Placental pericyte (primary cell): ENCODE data around the gene TIMM21. TPM values are rescaled to one million over a fixed set of nuclear protein-coding genes. Genes with fewer than 3 reads are reported as not detected.

Experiments used
- total RNA-seq: library from RNA; depleted of rRNA; stranded (reverse); fragments of >200 nt; gene quantifications from 2 replicates; pipeline ENCODE4 v1.2.3, GENCODE V29; 2012

TIMM21 gene
- total RNA-seq = 13.6 and 37.2 TPM in 2 replicates

DNA sequence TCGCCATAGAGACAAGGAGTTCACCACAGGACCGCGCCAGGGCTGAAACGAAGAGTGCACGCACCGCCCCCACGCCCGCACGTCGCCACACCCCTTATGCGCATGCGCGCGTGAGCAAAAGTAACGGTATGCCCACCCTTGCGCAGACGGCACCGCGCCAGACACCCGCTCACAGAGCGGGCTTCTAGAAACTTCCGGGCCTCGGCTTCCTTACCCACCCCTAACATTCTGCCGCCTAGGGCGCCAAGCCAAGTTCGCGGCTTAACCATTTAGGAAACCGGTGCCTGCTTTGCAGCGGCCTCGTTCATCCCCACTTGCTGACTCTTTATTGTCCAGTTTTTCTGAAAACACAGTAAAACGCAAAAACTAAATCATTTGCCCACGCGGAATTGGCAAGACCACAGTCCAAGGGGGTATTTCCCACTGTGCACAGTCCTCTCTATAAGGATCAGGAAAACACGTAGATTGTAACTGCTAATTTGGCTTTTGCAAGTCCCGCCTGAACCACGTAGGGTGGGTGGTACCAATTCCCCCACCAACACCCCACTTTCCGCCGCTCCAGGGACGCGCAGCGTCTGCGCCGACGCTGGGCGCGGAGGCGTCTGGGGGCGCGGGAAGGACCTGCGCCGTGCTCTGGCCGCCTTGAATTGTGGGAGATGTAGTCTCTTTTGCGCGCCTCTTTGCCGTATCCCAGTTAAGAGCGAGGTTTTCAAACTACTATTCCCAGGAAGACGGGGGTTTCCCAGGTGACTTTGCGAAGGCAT, at the start of gene TIMM21, which contains the start of gene FBXO15:
Gene TIMM21 (plus strand): TSS at position 745 of the 764 bp plus-strand sequence. CDS start 286 bp downstream, outside the sequence.
Gene FBXO15 (minus strand): TSS at position 56 of the 764 bp plus-strand sequence. CDS start 49 bp downstream, at position 7.

Other genes starting within 250 kb of the TIMM21 start
- 0.66 and 1.3 TPM in 2 replicates for gene FBXO15, start 689 bp upstream of the TIMM21 start, total RNA-seq
- 23.5 and 142 TPM in 2 replicates for gene CYB5A, start 143.4 kb downstream of the TIMM21 start, total RNA-seq
- not detected in 2 replicates for gene C18orf63, start 167.3 kb downstream of the TIMM21 start, total RNA-seq